Effector CD4-positive, alpha-beta T cell (primary cell): ENCODE data around the gene PNLIP. TPM values are rescaled to one million over a fixed set of nuclear protein-coding genes. Genes with fewer than 3 reads are reported as not detected.

Experiments used
- DNase-seq: peaks from one replicate; pipeline ENCODE4 v3.0.0-alpha.2; 2020
- total RNA-seq: gene quantifications from one replicate; lab custom pipeline; 2026; lab: John Stamatoyannopoulos, UW

PNLIP gene
- total RNA-seq, result not detected

DNA sequence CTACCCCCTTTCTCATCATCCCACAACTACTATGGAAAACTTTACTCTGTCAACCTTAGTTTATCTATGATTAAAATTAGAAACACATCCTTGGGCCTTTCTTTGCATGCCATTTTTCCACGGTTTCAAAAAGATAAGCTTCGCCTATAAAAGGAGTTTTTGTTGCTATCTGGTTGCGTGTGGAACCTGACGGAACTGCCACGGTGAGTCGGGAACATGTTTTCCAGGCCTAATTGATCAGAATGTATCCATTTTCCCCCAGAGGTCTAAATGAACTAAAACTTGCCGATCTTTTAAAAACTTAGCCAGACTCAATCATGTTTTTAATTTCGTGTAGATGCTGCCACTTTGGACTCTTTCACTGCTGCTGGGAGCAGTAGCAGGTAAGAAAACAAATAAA, at the start of gene PNLIP:
PNLIP (plus strand) TSS at position 176 of the 400 bp plus-strand sequence; CDS start at position 338, 162 bp downstream.
- no peak for DNase-seq

DNA sequence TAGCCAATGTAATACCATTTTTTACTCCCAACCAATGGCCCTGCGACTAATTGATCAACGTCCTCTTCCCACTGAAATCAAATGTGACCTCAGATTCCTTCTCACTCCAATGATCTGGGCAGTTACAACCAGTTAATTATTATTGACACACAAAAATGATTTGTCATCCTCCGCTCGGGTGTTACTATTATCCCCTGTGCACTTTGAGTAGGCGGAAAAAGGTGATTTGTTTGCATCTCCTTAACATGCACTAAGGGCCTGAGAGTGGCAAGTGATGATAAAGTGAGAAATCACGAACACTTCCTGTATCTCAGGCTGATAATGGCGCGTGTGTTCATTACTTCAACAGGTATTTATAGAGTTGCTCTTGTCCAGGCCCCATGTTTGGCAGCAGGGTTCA, 40.9 kb upstream of the PNLIP start:
- DNase-seq, result no peak

DNA sequence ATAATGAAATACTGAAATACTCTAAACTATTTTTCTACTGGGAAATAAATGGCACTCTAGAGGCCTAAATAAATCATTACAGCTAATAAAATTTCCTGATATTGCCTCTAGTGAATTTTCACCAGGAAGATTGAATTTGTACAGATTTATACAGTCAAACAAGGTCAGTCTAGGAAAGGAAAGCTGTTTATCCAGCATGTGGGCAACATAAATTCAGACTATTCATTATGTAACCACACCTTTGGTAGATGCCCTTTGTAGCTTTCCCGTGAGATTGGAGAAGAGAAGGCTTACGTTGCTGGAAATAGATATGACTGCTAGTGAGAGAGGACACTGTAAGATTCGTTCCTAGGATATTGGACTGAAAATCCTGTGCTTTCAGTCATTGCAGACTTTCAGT, 35.2 kb upstream of the PNLIP start:
- no peak for DNase-seq

DNA sequence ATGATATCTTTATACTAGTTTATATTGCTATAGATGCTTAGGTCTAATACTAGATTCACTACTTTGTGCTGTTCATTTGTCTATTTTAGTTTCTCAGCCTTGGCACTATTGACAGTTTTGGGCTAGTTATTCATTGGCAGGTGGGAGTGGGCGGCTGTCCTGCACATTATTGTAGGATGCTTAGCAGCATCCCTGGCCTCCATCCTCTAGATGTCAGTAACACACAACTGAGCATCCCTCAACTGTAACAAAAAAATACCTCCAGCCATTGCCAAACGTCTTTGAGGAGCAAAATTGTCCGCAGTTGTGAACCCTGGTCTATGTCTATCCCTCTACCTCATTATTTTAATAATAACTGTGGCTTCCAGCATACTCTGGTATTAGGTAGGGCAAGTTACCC, 34.4 kb upstream of the PNLIP start:
- DNase-seq, result no peak

DNA sequence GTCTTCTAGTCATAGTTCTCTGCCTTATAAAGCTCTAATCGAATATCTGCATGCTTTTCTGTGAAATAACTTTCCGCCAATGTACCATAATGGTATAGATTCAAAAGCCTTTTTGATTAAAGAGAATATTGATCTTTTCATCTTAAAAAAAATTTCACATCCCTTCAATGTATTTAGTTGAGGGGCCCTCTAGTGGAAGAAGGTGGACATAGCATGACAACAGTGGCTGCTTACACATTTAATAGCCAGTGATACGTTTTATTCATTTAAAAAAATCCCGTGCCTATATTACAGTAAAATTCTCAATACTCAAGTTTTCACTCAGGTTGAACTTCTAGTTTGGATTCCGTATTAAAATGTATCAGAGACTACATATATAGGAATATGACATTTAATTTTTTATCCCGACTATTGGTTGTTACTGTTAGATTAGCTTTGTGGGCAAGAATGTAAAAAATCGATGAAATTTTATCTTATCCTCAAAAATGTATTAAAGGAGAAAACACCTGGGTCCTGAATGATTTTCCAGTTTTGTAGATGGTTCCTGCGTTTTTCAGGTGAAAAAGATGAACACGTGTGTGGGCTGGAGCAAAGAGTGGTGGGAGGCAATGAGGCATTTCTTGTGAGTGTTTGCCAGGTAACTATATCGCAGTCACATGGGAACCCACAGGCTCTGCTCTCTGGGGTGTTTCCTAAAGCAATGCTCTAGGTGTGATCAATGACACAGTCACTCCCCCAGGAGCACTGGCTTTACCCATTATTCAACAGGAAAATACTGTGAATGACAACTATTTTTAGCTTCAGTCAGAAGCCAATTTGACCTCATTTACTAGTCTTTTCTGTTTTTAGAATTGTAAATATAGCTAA, 24.1 kb upstream of the PNLIP start:
- peak; percentile 3 for DNase-seq

DNA sequence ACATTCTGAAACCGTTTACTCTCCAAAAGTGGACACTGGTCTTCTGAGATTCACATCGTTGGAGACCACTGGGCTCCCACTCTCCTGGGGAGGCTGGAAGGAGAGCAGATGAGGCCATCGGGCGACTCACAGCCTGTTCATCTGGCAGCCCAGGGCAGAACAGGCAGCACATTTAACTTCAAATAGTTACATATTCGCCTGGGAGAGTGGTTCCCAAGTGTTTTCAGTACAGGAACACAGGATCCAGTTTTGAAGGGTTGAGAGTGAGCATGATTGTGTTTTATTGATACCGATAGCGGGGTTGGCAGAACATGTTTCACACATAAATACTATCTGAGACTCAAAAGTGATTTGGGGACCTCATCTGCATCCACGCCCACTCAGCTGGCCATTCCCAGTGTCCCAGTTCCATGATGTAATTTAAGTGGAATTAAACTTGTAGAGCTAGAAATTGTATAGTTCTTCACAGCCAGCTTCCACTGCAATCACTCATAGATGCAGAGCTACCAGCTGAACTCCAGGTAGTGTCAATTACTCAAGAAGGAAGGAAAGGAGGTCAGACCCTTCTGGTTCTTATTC, 22.8 kb upstream of the PNLIP start:
- no peak for DNase-seq

DNA sequence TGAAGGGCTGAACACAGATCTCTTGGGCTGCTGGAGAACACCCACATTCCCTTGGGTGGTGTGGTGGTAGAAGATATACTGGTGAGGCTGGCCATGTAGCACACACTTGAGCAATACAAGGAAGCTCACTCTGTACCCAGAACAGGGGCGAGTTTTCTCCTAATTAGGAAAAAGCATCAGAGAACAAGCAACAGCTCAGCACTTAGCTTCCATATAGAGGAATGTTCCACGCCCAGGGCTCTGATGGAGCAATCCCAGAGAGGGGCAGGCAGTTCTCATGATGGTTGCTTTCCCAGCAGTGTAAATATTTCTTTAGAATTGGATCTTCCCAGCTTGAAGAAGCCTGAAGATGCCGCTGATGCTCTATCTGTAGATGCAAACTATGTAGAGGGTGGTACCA, 21.0 kb upstream of the PNLIP start:
- DNase-seq, result no peak

DNA sequence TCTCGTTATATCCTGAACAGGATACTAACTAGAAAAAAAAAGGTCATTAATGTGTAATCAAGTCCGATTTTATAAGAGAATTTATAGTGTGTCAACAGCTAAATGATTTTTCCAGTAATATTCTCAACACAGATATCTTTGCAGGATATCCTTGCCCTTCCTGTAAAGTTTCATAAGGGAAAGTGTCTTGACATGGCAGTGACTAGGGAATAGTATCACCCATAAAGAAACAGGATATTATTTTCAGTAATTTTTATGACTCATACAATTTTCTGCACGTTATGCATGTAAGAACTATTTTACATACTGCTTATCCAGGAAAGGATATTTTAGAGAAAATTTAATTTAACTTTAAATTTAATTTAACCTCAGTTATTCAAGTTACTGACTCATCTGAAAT, 19.5 kb upstream of the PNLIP start:
- DNase-seq, result no peak

DNA sequence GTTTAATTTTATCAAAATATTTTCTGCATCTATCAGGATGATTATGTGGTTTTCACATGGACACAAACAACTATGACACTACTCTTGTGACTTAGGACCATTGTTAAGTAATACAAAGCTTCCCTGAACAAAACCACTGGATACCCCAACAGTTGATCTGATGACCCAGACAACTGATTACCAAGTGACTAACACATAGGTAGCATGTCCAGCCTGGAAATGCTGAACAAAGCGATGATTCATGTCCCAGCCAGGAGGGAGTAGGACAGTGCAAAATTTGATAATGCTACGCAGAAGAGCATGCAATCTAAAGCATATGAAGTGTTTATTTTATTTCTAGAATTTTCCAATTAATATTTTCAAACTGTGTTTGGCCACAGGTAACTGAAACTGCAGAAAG, 8.9 kb upstream of the PNLIP start:
- no peak for DNase-seq

DNA sequence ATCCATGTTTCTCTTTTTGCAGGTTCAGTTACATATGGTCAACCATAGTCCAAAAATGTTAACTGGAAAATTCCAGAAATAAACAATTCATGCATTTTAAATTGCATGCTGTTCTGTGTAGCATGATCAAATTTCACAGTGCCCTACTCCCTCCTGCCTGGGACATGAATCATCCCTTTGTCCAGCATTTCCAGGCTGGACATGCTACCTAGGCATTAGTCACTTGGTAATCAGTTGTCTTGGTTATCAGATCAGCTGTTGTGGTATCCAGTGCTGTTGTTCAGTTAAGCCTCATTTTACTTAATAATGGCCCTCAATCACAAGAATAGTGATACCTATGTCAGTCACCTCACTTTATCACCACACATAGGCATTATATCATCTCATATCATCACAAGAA, 7.3 kb upstream of the PNLIP start:
- DNase-seq, result no peak

DNA sequence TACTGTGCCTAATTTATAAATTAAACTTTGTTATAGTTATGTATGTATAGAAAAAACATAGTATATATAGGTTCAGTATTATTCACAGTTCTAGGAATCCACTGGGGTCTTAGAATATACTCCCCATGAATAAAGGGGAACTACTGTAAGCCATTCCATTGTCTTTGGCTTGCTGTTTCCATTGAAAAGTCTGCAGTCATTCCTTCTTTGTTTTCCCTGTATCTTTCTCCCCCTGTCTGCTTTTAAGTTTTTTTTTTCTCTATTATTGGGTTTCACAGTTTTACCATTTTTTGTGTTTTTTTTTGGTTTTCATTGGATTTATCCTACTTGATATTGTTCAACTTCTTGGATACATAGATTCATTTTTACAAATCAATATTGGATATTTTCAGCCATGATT, 6.7 kb upstream of the PNLIP start:
- DNase-seq, result no peak

DNA sequence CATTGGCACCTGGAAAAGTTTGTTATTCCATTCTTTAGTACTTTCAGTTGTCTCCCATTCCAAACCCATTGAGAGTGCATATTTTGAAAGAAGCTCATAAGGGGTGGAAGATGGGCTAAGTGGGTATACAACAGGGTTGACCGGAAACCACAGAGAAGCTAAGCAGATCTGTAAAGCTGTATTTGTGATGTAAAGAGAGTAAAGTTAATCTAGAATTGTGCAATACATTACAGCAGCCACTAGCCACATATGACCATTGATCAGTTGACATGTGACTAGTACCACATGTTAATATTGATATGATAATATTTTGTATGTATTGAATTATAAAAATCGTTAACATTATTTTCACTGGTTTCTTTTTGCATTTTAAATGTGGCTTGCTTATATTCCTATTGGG, 4.9 kb upstream of the PNLIP start:
- DNase-seq, result no peak

DNA sequence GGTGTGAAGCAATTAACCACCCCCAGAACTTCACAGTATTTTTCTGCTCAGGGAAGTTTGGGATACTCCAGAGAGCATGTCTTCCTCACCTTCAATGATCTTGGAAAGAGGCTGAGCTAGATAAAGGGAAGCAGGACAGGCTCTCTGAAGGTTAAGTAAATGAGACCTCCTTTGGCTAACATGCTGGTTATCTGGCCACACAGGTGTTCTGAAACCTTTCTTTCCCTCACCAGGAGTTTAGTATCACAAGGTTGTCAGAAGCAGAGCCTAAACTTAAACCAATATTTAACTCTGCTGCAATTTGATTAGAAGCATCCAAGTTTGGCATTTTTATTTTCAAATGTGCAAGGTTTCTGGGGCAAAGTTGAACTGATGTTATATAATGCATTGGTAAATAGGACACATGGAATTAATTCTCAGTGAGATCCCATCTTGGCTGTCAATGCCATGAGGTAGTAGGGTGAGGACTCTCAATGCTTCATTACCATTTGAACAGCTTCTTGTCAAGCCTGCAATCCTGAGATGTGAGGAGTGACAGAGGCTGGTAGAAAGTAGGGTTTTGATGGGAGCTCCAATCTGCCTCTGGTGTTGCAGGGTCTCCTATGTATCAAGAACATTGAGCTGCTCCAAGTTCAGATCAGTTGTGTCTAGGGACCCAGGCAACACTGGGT, 3.6 kb upstream of the PNLIP start:
- DNase-seq, result no peak

DNA sequence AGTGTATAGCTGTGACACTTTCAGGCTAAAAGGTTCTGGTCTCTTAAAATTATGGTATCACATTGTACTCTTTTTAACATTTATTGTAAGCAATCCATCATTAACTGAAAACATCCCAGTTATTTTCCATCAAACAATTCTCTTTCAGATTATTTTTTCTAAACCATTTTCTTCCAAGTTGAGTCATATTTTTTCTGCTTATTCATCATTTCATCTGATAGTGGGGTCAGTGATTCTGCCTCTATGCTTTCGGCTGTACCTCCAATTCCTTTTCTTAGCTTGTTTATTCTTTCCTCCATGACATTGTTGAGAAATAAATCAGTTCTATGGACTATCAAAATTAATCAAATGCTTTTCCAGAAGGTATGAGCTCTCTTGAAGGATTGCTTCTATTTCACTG, 609 bp upstream of the PNLIP start:
- DNase-seq, result no peak

DNA sequence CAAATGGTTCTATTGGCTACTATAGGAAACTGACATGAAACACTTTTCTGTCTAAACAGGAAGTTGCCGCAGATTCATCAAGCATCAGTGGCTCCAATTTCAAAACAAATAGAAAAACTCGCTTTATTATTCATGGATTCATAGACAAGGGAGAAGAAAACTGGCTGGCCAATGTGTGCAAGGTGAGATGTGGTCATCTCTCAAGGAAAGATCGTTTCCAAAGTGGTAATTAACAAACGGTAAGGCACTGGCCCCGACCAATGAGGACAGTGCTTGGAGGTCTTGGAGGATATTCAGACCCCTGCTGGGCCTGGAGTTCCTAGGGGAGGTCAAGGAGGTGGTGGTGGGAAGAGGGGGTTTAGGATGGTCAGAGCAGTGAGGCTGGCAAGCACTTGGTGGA, 2.6 kb downstream of the PNLIP start:
- no peak for DNase-seq

DNA sequence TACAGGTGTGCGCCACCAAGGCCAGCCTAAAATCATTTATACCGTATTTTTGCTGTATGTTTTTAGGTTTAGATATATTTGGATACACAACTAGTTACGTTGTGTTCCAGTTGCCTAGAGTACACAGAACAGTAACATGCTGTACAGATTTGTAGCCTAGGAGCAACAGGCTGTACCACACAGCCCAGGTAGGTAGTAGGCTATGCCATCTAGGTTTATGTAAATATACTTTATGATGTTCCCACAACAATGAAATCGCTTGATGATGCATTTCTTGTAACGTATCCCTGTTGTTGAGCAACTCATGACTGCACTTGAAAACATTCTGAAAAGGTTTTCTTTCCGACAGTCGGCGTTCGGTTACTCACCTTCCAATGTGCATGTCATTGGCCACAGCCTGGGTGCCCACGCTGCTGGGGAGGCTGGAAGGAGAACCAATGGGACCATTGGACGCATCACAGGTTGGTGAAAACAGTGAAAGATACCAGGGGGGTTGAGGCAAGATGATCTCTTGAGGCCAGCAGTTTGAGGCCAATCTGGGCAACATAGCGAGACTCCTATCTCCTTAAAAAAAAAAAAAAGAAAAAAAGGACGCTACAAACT, 7.7 kb downstream of the PNLIP start:
- no peak for DNase-seq

DNA sequence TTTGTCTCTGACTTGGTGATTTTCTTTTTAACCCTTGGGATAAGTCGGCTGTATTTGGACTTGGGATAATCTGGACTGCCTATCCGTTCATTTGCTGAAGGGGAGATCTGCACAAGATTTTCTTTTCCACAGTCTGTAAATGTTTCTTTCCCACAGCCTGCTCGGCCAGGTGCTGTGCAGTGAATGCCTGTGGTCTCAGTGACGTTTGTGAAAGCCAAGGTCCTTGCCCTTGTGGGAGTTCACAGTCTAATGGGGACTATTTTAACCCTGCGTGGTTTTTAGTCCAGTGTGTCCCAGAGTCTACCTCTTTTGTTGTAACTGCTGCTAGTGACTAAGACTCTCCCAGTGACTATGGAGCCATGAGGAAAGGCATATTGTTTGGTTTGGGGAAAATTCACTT, 8.9 kb downstream of the PNLIP start:
- no peak for DNase-seq

DNA sequence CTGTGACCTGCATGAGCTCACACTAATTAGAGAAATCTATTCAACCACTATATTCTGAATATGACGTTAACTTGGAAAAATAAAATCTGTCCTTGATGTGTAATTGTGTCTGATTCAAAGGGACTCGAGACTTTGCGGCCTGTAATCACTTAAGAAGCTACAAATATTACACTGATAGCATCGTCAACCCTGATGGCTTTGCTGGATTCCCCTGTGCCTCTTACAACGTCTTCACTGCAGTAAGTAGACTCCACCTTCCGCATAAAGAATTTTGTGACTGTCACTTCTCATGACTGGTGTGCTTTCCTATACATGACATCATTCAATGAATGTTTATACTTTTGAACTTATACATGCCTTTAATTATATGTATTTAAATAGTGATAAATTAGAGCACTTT, 10.1 kb downstream of the PNLIP start:
- DNase-seq, result no peak

DNA sequence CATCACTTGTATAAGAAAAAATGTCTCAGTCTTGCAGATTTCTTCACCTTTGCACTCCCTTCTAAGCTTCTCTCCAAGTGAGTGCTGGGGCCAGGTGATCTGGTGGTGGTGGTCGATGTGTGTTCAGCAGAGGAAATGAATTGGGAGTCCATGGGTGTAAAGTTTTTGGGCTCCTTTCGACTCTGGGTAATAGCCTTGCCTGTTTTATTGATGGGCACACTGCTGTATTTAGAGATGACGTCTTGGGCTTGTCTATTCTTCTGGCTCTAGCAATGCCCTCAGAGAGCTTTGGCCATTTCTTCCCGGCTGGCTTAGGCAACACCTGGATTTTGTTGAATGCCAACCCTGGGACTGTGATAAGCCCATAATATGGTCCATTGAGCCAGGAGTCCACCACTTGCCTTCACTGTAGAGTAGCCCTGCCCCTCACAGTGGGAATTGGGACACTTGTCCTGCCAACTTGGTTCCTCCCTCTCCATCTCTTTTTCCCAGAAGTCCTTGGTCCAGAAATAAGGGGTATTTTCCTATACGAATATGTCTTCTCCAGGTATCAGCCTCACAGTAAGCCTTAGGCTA, 11.7 kb downstream of the PNLIP start:
- DNase-seq, result no peak

DNA sequence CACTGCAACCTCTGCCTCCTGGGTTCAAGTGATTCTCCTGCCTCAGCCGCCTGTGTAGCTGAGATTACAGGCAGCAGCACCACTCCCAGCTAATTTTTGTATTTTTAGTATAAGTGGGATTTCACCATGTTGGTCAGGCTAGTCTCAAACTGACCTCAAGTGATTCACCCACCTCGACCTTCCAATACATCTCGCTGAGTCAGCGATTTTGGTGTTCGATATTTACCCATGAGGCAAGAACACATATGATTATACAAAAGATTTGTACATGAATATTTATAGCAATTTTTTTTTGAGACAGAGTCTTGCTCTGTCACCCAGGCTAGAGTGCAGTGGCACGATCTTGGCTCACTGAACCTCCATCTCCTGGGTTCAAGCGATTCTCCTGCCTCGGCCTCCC, 19.8 kb downstream of the PNLIP start:
- no peak for DNase-seq

DNA sequence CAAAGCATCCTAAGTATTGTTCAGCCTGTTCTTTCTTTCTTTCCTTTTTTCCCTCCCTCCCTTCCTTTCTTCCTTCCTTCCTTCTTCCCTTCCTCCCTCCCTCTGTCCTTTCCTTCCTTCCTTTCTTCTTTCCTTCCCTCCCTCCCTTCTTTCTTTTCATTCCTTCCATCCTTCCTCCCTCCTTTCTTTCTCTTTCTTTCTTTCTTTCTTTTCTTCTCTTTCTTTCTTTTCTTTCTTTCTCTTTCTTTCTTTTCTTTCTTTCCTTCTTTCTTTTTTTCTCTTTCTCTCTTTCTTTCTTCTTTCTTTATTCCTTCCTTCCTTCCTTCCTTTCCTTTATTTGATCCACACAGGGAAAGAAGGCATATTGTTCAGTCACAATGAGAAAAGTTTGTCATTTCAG, 21.2 kb downstream of the PNLIP start:
- DNase-seq, result no peak

DNA sequence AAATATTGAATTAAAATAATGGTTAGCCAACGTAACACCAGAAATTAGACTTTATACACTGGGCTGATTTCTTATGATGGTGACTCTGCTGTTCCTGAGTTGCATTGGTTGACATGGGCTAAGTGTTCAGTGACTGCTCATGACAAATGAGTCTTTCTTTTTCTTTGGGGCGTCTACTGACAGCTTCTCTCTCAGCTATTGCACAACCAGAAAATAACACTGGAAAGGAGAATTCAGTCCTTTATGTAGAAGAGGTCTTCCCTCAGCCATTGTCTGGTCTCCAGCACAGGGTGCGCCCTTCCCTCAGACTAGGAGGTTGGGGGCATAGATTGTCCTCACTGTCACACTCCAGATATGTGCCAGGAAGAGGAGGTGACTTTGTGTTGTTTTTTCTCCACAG, 21.6 kb downstream of the PNLIP start:
- DNase-seq, result no peak

DNA sequence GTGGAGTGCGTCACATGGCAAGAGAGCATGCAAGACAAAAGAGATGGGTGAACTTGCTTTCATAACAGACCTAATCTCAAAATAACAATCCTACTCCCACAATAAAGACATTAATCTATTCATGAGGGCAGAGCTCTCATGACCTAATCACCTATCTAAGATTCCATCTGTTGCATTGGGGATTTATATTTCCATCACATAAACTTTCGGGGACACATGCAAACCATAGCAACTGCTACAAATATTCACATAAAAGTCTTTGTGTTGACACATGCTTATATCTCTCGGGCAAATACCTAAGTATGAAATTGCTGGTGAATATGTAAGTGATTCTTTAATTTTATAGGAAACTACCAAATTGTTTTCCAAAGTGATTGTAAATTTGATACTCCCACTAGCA, 29.1 kb downstream of the PNLIP start:
- no peak for DNase-seq
